GM18870 (cell line): ENCODE measurements around the gene CYP27C1.

Experiments
- ATAC-seq: cut with Tn5 transposase; IDR thresholded peaks from one replicate; pipeline ENCODE4 v1.9.1; 2021; ENCODE audit warnings: moderate library complexity; ENCODE audit not compliant: unreplicated experiment

Gene CYP27C1

GRCh38 chr2:127155028-127155581 lies 65.0 kb downstream of the CYP27C1 start:
- no peak for ATAC-seq

GRCh38 chr2:127154396-127154795 lies 65.7 kb downstream of the CYP27C1 start:
- no peak for ATAC-seq

DNA sequence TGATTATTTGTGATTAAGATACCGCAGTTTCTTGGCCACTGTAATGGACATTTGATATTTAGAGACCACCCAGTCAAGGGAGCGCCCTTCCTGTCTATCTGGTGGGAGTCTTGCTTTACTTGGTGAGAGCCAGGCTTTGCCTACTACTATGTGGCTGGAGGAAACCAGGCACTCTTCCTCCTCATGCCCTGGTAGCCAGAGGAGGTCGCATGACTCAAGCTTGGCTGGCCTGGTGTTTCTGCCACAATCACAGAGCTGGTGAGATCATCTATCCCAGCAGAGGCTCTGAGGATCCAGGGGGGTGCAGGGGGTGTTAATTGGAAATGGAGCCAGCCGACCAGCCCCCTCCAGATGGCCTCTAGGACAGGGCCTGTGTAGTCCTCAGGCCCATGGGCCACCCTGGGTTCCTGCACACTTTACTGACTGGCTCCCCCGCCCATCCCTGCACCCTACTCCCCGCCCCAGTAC lies 66.4 kb downstream of the CYP27C1 start:
- ATAC-seq: no peak

DNA sequence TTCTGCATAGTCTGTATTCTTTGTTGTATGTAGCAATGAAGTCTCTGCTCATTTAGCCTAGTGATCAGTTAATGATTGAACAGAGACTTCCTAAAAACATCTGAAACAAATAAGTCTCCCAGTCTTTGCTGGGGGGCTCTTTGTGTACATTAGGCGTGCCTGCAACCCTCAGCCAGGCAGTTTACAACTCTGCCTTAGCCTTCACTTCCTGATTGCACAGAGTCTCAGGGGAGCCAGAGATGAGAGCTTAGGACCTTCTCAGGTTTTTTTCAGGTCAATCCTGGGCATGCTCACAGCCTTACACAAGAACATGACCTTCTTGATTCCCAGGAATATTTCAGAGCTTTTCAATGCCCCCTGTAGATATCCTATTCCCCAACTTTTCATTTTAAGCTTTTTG lies 69.1 kb downstream of the CYP27C1 start:
- ATAC-seq: no peak

DNA sequence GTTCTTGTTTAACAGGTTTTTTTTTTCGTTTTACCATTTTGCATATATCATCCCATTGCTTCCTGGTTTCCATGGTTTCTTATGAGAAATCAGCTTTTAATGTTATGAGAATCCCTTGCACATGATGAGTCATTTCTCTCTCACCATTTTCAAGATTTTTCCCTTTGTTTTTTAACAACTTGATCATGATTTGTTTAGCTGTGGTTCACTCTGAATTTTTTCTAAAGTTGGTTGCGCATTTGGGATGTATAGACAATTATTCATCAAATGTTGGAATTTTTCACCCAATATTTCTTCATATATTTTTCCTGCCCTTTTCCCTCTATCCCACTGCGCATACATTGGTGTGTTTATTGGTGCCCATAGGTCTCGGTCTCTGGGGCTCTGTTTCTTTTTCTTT lies 70.7 kb downstream of the CYP27C1 start:
- no peak for ATAC-seq

- no peak for ATAC-seq
These were observed 73.1 kb downstream of the CYP27C1 start for GRCh38 chr2:127146820-127147502.

DNA sequence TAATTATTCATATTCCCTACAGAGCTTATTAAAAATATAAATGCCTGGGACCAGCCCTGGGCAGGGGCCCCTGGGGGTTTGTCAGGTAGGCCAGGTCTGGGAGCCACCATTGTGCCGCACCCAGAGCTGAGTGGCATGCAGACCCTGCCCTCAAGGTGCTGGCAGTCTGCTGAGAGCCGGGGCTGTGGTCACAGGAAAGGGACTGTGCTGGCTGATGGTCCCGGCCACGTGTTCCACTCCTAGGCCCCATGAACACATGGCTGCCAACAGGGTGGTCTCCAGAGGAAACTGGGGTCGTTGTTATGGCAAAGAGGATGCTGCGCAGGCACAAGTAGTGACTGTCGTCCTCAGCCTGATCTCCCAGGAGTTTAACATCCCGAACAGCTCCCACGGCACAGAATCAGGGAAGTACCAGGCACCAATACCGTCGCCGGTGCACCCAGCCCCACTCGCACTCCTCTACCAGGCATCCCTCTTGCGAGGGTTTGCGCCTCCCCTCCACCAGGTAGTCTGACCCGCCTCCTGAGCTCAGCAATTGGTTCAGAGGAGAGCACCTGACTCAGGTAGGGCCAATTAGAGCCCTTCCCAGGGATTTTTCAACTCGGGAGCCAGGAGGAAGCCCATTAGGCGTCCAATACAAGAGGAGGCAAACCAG lies 73.9 kb downstream of the CYP27C1 start:
- ATAC-seq: no peak

- no peak for ATAC-seq
These were observed 74.7 kb downstream of the CYP27C1 start for GRCh38 chr2:127145280-127145895.

- ATAC-seq: no peak
These were observed 76.0 kb downstream of the CYP27C1 start for GRCh38 chr2:127143841-127144782.

DNA sequence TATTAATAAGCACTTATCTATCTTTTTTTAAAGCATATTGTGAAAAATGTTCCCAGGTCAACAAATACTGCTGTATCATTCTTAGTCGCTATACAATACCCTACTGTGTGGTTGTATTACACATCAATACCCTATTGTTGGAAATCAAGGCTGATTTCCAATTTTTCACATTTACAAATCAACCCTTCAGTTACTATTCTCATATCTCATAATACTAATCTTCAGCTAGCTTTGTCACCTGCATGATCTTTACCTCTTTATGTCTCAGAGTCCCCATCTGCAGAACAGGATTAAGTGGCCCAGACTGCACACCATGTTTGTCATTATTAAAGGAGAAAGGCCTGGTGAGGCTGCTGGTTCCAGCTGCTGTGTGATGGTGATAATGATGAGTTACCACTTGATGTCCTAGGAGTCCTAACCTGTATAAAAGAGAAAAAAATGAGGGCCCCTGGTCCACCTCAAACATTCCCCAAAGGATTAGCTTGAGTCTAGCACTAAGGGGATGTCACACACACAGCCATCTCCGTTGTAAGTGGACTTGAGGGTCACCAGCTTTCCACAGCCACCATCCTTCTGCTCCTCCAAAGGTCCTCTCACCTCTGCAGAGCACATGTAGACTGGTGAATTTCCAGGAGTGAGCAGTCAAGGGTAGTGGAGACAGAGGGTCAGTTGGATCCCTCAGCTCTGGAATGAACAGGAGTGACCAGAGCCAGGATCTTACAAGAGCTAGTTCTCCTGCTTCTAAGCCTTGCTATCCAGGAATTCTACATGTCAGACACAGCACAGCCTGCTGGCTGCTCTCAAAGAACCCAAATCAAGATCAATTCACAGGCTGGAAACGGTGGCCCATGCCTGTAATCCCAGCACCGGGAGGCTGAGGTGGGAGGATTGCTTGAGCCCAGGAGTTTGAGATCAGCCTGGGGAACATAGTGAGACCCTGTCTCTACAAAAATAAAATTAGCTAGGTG lies 77.2 kb downstream of the CYP27C1 start:
- ATAC-seq: no peak

GRCh38 chr2:127140538-127140937 lies 79.6 kb downstream of the CYP27C1 start:
- no peak for ATAC-seq

DNA sequence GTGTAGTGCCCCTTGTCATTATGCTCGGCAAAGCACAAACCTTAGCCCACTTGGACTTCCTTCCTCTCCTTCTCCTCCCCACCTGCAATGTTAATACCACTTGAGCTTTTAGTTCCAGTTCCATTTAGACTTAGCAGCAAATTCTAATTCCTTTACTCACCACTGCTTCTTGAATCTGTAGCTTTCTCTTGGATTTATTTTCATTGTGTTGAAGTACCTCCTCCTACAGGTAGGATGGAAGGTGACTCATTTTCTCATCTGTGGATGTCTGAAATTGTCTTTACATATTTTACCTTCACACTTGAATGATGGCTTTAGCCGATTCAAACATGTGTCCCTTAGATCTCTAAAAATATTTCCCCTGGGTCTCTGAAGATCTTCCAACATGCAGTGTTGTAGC lies 80.3 kb downstream of the CYP27C1 start:
- ATAC-seq: no peak

DNA sequence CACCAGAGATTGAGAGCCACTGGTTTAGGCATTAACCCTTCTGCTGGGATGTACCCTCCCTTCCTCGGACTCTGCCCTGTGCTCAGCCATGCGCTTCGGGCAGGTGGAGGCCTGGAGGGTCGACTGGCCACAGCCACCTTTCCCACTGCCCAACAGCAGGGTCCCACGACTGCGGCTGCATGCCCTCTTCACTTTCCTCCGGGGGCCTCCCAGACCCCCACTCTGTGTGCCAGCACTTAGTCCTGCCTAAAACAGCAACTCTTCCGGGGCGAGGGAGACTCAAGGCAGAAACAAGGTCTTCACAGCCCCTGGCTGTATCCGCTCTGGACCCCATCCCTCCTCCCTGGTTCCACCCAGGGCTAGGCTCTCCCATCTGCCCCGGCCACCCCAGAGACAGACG lies 81.8 kb downstream of the CYP27C1 start:
- no peak for ATAC-seq

DNA sequence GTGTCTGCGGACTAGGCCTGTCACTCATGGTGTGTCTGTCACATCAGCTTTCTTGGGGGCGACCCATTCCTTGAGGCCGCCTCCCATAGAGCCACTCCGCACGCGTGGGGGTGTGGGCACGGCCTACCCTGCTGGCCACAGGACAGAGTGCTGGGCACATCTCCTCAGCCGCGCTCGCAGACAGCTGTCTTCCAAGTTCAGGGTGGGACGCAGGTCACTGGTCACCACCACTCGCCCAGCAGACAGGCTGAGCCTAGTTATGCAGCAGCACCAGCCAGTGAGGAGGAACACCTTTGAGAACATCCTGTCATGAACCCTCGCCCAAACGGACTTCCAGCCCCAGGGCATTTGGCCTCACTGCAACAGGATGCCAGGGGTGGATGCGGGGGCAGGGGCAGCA lies 82.4 kb downstream of the CYP27C1 start:
- no peak for ATAC-seq

GRCh38 chr2:127137225-127137624 lies 82.9 kb downstream of the CYP27C1 start:
- no peak for ATAC-seq

DNA sequence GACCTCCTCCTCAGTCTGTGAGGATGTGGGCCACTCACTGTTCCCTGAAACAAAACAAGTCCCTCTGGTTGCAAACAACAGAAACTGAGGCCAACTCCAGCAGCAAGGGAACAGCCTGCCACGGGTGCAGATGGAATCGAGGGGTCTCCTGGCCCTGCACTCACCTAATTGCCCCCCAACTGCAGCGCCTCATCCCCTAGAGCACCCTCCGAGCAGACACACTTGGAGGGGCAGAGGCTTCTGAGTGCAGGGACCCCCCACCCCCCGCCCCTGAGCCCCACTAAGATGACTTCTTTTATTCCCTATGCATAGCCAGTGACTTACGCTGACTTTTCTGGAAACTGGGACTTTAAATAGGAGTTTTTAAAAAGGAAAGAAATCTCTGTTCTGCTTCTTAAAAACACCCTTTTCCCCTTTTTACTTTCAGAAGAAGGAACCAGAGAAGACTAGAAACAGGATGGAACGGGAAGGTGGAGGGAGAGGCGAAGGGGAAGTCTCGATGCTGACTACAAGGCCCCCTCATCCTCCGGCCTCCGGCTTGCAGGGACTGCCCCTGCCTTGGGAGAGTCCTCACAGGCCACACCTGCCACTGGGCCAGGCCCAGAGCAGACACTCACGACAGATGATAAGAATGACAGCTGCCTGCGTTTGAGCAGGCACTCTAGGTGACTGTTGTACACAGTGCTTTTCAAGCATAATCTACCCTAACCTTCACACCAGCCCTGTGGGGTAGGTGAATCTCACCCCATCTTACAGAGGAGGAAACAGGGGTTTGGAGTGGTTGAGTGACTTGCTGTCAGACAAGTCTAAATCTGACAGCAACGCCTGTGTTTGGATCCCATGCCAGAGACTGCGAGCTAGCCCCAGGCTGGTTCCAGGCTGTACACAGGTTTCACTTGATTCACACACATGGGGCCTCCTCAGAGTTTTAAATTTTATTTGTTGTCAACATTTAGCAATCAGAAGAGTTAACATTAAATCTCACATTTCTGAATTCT lies 85.0 kb downstream of the CYP27C1 start:
- no peak for ATAC-seq

GRCh38 chr2:127134235-127134634 lies 85.9 kb downstream of the CYP27C1 start:
- no peak for ATAC-seq
